NCI-H1048 (cell line): ENCODE data around the gene ICE2.

ENCODE experiments used
- DNase-seq: peaks from one replicate; lab custom pipeline; 2025; lab: John Stamatoyannopoulos, UW

ICE2 gene

DNA sequence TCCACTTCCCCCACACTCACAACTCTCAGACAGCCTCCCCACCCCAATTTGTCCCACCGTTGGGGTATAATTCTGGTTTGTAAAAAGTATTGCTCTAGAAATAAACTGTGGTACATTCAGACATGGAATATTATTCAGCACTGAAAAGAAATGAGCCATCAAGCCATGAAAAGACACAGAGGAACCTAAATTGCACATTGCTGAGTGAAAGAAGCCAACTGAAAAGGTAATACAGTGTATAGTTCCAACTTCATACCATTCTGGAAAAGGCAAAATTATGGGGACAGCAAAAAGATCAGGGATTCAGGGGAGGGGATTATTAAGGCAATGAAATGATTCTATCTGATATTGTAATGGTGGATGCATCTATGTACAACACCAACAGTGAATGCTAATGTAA, 91.6 kb downstream of the ICE2 start:
- no peak for DNase-seq

DNA sequence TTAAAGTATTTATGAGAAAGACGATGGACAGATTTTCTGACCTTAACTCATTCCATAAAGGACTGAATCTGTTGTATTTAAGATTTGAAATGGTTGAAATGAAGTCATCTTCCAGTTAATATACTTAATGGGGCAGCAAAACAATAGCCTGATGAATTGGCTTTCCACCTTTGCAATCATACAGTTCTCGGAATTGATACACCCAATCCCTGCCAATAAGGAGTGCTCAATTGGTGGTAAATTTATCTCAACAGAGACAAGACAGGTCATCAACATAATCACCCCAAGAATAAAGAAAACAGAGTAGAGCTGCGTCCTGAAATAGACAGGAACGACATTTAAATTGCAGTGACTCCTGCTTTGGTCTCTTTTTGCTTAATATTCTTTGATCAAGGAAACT, 92.3 kb downstream of the ICE2 start:
- DNase-seq: no peak

DNA sequence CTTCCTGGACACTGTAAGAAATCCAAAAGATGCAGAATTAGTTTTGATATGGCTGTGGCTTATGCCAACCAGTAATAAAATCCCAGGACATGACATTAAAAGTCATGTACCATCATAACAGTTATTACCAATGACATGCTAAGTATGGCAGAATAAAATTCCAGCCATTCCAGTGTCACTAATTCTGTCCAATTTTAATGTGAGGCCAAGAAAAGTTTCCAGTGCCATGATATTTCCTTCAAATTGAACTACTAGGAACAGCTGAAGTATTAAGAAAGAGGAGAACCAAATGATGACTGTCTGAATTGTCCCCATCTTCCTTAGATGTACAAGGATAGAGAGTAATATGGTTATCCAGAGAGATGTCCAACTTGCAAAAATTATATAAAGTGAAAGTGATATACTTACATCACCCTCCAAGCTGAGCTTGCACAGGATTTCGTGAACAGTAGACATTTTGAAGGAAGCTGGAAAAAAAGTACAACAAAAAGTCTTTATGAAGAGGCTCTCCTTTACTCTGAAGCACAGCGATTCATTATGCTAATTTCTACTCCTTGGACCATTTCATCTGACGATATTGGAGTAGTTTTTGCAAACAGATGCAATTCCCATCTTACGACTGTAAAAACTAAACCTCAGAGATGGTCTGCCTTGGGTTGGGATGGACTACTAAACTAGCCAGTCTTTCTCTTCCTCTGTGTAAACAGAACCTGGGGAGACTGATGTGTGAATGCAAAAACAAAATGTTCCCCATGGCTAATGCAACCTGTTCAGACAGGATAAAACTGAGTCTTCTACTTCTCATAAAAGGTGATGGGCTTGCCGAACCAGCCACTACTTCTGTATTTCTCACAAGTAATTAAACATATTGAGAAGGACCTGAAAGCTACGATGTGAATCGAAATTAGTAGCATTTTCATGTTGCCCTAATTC, 93.1 kb downstream of the ICE2 start:
- no peak for DNase-seq

DNA sequence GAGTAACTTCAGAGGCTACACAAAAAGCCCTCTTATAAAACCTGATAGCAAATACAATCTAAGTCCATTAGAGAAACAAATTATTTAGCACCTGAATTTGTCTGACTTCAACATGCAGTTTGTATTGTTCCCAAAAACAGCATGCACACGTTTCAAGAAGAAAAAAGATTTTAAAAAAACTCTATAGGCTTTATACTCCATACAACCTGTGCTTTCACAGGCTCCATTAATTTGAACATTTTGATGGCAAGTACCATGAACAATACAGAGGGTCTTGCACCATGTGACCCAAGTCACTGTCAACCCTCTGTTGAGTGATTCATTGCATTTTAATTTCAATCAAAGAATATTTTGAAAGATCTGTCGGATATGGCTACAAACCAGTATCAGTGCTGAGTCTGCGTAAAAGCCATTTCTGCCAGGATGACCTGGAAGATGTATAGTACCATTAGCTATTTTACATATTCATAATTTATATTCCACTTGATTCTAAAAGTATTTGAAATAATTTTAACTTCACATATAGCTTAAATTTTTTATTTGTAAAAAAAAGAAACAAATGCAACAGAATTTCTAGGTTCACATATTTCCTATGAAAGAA, 94.3 kb downstream of the ICE2 start:
- DNase-seq: no peak

DNA sequence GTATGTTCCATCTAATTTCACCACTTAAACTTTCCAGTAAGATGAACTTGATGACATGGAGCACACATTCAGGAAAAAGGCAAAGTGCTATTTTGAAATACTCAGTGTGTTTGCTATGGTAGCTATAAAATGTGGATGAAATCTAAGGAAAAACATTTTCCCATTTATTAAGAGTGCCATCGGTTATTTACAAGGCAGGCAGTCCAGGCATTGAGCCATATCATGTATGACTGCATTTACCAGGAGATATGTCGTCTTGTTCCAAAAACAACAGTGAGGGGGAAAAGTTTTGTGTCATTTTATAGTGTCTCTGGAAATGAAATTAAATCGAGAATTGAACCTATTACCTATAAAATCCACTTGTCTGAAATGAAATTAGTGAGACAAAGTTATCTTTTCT, 94.9 kb downstream of the ICE2 start:
- DNase-seq: no peak

DNA sequence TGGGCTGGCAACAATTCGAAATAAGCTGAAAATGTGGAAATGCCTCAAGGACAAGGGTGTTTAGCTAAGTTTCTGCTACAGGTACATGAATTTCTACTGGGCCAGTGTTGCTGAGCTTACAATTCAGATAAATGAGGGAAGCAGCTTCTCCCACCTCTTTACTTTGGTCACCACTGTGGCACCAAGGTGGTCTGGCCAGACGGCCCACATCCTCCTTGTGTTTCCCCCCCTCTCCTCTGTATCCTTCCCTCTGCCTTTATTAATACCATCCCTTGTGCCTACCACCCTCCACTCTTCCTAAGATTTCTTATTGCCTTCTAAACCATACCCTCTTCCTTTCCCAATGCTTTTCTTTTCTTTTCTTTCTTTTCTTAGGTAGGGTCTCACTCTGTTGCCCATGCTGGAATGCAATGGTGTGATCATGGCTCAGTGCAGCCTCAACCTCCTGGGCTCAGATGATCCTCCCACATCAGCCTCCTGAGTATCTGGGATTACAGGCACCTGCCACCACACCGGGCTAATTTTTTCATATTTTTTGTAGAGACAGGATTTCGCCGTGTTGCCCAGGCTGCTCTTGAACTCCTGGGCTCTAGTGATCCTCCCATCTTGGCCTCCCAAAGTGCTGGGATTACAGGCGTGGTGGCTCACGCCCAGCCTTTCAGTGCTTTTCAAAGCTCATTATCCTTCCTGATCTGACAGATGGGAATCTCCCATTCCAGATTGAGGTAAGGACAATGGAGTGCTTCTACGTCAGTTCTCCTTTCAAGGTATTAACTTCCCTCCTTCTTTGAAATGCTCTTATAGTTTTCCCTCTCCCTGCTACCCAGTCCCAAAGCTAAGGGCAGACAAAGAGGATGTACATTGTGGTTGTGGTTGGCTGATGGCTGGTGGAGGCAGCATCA, 95.9 kb downstream of the ICE2 start:
- no peak for DNase-seq

DNA sequence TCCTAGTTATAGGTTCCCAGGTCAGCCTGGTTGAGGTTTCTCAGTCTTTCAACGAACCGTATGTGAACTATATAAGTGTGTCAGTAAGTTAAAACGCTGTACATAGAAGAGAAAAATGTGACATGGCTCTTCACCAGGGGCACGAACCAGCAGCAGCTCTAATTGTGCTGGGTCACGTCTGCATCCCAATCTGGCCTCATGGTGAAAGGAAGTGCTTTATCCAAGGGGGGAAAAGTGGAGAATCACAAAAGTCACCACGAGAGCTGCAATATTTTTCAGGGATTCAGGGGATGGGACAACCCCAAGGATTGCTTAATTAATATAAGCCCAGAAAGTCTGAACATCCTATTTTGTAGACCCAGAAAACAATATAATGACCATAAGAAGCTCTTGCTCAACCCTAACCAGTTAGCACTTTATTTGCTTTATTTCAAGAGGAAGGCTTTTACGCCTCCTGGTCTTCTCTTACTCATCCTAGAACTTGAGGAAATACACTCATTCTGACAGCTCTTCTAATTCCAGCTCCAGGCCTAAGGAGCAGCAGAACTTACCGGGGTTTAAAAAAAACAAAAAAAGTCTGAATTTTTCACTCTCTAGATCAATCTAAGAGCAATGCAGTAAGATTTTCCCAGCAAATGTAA, 97.7 kb downstream of the ICE2 start:
- DNase-seq: no peak

DNA sequence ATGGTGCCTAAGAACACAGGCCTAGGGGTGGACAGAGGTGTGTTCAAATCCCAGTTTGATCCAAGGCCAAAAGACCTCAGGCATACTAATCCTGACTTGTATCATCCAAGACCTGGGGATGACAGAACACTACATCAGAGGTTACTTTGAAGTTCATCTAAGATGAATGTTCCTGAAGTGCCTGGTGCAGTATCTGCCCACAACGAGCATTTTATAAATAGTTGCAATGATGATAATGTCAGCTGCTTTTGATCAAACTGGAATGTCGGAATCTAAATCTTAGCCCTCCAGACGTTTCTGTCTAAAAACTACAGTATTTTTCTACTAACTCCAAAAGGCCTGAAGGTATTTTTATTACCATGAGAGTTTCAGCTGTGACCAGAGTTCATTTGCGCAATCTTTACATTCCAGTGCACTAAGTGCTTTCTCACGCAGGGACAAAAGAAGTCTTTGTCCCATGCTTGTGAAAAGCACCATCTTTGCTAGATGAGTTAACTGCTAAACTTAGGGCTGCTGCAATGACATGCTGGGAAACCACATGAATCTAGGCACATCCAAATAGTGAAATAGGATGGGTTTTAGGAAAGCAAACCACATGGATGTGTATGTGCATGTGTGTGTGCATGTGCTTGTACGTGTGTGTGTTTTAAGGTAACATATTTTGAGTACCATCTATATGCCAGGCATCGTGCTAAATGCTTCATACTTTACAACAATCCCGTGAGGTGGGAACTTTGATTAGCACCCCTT, 99.2 kb downstream of the ICE2 start:
- DNase-seq: peak; percentile 85

DNA sequence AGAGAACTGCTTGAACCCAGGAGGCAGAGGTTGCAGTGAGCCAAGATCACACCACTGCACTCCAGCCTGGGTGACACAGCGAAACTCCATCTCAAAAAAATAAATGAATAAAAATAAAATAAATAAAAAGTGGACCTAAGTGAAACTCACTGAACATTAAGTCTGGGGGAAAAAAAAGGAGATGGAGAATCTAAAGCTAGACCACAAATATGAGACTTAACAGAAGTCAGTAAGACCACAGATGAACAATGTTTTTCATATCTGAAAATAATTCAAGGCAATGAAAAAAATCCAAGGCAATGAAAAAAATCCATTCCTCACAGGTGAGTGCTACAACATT, 99.8 kb downstream of the ICE2 start:
- DNase-seq: no peak

DNA sequence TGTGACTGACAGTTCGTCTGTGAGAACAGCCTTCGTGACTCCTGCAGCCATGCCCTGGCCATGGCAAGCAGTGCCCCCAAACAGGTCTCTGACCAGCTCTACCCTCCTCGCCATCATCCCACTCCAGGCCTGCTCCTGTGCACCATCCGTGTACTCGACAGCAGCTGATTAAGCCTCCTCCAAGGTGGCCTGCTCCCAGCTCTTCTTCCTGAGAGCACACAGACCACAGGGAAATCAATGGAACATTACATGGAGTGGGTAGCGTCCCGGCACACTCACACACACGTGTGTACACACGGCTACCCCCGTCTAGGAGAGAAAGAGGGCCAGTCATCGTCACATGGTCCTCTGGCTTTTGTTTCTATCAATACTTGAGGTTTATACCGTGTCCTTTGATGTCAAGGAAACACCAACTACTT, 102.3 kb downstream of the ICE2 start:
- DNase-seq: no peak

DNA sequence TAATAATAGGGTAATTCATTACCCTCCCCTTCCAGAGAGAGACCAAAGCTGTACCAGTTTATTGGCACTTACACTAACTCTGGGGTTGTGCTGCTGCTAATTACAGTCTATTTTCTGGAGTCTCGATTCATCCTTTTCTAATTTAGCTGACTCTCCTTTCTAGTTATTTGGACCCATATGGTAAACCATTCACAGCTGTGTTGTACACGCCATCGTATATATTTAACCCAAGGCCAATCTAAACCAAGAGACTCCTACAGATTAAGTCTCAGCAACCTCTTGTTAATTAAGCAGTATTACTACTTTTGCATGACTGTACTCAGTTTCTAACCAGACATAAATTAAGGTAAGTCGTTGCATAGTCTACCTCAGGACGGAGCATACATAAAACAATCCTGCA, 103.6 kb downstream of the ICE2 start:
- DNase-seq: no peak

DNA sequence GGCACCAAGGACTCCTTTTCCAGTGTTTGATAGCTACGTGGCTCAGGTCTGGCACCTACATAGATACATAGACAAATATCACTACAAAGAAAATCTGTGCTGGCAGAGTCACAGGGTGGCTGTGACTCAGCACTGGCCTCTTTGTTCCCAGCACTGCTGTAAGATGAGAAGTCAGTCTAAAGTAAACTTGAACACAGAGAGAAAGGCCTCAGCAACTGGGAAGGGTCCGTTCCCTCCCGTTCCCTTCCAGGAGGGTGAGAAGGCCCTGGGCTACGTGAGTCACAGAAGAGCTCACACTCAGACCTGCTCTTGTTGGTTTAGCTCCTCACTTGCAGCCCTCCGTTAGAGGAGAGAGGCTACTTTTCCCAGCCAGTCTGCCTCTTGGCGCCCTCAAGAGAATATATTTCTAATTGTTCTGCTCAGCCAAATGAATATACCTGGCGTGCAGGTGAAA, 104.3 kb downstream of the ICE2 start:
- DNase-seq: peak; percentile 29

DNA sequence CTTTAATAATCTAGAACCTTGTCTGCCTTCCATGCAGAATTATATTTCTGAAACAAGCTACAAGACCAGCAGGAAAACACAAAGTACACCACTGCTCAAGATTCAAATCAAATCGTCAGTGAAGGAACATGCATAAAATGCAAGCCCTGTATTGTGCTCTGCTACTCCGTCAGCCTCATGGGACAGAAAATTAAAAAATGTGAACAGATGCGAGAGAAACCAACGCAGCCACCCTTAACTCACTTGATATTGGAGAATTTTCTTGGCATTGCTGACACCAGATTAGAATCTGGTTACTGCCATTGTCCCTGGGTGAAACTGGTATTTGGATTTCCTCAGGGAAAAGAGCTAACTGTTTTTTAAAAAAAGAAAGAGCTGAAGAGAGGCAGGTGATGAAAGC, 104.7 kb downstream of the ICE2 start:
- no peak for DNase-seq

DNA sequence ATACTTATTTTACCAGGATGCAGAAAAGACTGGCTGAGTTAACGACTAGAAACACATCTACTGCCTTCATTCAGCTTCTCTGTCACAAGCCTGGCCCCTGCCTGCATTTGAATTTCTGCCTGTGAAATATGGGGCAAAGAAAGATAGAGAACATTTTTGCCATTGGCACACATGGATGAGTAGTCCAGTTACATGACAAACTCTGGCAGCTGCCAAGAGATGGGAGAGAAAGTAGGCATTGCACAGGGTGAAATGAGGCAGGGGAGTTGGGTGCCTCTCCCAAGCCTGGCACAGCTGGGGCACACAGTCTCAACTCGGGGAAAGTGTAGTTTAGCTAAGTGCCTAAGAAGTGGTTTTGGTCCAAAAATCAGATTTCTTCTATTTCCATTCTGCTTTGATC, 105.2 kb downstream of the ICE2 start:
- no peak for DNase-seq

DNA sequence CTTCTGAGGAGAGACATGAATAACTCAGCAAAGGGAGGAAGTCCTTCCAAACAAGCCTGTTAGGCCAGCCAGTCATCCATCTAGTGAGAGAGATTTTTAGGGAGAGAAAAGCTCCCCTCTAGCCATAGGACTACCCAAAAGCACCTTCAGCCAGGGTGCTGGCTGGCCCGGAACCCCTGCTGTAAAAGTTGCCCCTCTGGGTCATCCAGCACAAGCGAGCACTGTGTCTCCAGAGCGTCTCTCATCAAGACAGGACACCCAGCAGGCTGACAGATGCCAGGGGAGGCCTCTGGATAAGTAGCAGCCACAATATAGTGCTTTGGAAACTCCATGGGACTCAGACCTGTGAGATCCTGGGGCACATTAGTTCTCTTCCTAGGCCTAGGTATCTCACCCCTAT, 105.6 kb downstream of the ICE2 start:
- DNase-seq: no peak

DNA sequence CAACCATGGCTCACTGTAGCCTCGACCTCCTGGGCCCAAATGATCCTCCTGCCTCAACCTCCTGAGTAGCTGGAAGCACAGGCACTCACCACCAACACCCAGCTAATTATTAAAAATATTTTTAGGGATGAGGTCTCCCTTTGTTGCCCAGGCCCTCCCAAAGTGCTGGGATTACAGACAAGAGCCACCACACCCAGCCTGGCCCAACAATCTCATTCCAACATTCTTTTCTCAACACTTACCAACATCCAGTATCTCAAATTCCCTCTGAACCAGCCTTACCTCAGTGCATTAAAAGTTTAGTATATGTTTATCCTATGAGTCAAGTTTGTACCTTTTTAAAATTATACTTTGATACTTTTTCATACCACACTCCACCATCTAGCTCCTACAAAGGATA, 106.2 kb downstream of the ICE2 start:
- no peak for DNase-seq

DNA sequence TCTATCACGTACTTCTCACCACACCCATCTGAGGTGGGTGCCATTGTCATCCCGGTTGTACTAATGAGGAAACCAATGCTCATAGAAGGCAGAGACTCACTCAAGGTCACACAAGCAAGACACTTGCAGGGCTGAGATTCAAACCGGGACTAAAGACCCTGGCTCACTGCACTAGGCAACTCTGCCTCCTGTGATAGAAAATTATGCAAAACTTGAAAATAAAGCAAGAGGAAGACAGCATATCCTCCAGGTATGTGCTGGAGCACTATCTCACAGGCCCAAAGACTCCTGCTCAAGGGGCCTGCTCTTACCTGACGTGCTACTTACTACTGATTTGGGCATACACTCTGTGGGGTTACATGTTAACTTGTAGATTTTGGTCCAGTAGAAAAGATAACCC, 106.7 kb downstream of the ICE2 start:
- DNase-seq: no peak

DNA sequence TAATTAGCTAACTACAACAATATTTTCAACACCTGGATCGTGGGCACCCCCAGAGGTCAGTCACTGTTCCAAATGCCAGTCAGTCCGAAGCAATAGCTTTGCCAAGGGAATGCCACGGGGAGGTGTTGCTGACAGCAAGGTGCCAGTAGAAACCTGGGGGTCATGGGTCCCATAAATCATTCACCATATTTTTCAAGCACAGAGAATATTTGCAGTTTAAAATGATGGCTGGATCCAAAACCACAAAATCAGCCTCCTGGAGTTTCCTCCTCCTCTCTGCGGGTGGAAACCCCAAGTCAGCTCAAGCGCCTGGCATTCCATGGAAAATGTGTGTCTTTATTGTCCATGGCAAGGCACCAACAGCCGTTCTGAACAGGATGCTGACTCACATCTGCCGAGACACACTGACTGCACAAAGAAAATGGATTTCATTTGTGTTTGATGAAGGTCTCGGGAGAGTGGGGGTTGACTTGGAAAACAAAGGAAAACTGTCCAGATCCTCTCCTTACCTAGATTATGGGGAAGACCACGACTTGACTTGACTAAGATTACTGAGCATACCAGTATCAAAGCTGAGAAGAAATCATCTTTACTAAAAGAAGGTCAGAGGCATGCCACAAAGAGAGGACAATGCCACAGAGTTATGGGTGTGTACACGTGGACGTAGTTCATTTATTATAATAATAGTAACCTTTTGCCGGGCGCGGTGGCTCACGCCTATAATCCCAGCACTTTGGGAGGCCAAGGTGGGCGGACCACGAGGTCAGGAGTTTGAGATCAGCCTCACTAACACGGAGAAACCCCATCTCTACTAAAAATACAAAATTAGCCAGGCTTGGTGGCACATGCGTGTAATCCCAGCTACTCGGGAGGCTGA, 107.5 kb downstream of the ICE2 start:
- DNase-seq: peak; percentile 58

DNA sequence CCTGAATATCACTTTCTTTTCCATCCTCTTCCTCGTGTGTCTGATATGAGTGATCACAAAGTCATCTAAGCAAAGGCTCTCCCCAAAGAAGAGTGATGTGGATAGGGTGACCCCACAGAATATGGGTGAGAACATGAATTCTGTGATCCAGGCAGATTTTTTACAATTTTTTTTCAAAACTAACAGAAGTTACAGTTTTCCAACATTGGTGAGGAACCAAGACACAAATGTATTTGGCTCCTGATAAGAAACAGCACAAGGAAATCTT, 108.1 kb downstream of the ICE2 start:
- no peak for DNase-seq

DNA sequence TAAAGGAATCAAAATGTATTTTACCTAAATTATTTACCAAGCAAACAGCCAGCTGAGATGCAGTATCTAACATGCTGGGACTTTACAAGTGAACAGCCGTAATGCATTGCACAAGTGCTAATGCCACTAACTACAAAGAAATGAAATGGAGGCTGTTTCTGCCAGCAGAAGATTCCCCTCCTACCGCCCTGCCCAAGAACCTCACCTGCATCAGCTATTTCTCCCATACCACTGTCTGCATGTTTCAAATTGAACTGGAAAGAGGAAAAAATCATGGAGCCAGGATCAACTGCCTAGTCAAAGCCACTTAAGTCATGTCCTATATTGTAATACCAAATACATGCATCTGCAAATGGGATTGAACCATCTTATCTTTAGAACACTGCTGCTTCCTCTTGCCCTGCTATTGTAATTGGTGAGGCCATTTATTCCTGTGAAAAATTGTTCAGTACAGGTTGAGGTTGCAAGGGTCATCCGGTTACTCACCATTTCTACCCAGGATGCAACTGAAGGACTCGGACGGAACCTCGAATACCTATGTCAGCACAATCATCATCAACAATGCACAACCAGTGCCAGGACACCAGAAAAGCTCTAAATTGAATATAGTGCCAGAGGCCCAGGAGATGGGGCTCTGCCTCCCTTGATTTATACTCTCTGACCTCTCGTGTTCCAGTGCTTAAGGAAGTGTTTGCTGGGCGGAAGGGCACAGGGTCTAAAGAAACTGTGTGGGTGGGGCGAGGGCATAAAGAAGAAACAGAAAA, 108.7 kb downstream of the ICE2 start:
- DNase-seq: no peak
